ENCODE measurements around the gene JKAMP.
"Not testable (repeated sequence)": the region's sequence is repeated elsewhere in the genome, so short reads cannot be mapped to it uniquely, and the experiment has no call there.

Gene JKAMP

GRCh38 chr14:59483819-59484638 is at the start of gene JKAMP, which contains the start of gene L3HYPDH:
Gene JKAMP, plus strand, starts transcription at chr14:59484517. Its CDS starts 73 bp downstream, at chr14:59484590.
Gene L3HYPDH, minus strand, starts transcription at chr14:59484408. Its CDS starts 92 bp downstream, at chr14:59484316.
- DNase-seq (ENCODE audit: low spot score) = peak; percentile 95

GRCh38 chr14:59435101-59435500 is 49.2 kb upstream of the JKAMP start:
- no peak for DNase-seq (ENCODE audit: low spot score)

- DNase-seq (ENCODE audit: low spot score) = no peak
Measured at GRCh38 chr14:59435987-59436386, 48.3 kb upstream of the JKAMP start.

- DNase-seq (ENCODE audit: low spot score) = no peak
Measured at GRCh38 chr14:59438195-59438647, 46.1 kb upstream of the JKAMP start.

GRCh38 chr14:59439256-59439965 is 44.9 kb upstream of the JKAMP start:
- no peak for DNase-seq (ENCODE audit: low spot score)

GRCh38 chr14:59448673-59449072 is 35.6 kb upstream of the JKAMP start:
- not testable (repeated sequence) for DNase-seq (ENCODE audit: low spot score)

- DNase-seq (ENCODE audit: low spot score) = no peak
Measured at GRCh38 chr14:59450716-59451115, 33.6 kb upstream of the JKAMP start.

GRCh38 chr14:59451849-59452248 is 32.5 kb upstream of the JKAMP start:
- no peak for DNase-seq (ENCODE audit: low spot score)

GRCh38 chr14:59454139-59454538 is 30.2 kb upstream of the JKAMP start:
- DNase-seq (ENCODE audit: low spot score) = no peak

GRCh38 chr14:59455411-59455810 is 28.9 kb upstream of the JKAMP start:
- DNase-seq (ENCODE audit: low spot score) = no peak

GRCh38 chr14:59458486-59458885 is 25.8 kb upstream of the JKAMP start:
- no peak for DNase-seq (ENCODE audit: low spot score)

GRCh38 chr14:59460378-59460777 is 23.9 kb upstream of the JKAMP start:
- DNase-seq (ENCODE audit: low spot score) = no peak

- DNase-seq (ENCODE audit: low spot score) = no peak
Measured at GRCh38 chr14:59461891-59462290, 22.4 kb upstream of the JKAMP start.

GRCh38 chr14:59463787-59464485 is 20.4 kb upstream of the JKAMP start:
- DNase-seq (ENCODE audit: low spot score) = no peak

- peak; percentile 30 for DNase-seq (ENCODE audit: low spot score)
Measured at GRCh38 chr14:59464486-59465315, 19.6 kb upstream of the JKAMP start.

GRCh38 chr14:59465316-59466135 is 18.8 kb upstream of the JKAMP start, which contains the start of gene GPR135:
Gene GPR135, minus strand, starts transcription at chr14:59465380. Its CDS starts 154 bp downstream, at chr14:59465226.
- peak; percentile 20 for DNase-seq (ENCODE audit: low spot score)

- no peak for DNase-seq (ENCODE audit: low spot score)
Measured at GRCh38 chr14:59474172-59474571, 10.1 kb upstream of the JKAMP start.

- DNase-seq (ENCODE audit: low spot score) = no peak
Measured at GRCh38 chr14:59475709-59476108, 8.6 kb upstream of the JKAMP start.

- DNase-seq (ENCODE audit: low spot score) = no peak
Measured at GRCh38 chr14:59478540-59478939, 5.8 kb upstream of the JKAMP start.

GRCh38 chr14:59480166-59480565 is 4.2 kb upstream of the JKAMP start:
- no peak for DNase-seq (ENCODE audit: low spot score)

- DNase-seq (ENCODE audit: low spot score) = no peak
Measured at GRCh38 chr14:59481407-59481806, 2.9 kb upstream of the JKAMP start.

Data from CD4-positive, alpha-beta T cell treated with Interleukin-15 for 4 hours (primary cell).